Stimulated activated CD4-positive, alpha-beta T cell treated with anti-CD3 and anti-CD28 coated beads, Interleukin-12 subunit alpha, Interleukin-12 subunit beta, amount 100 ng/mL, for 48 hours (primary cell): Measurements from ENCODE around the gene IL17RE.
"Not testable (repeated sequence)": the region's sequence is repeated elsewhere in the genome, so short reads cannot be mapped to it uniquely, and the experiment has no call there.

ENCODE experiments used
- DNase-seq, 3 donors: peaks; one replicate each; pipeline ENCODE4 v3.0.0-alpha.2; 2020; ENCODE audit warnings: low read depth in 2 of 3, low spot score in 1 of 3

IL17RE gene

GRCh38 chr3:9932843-9933560 is 30.4 kb downstream of the IL17RE start:
- DNase-seq = peak; percentile 76 to 86 (median 83)

- peak; percentile 93 to 95 (median 93) for DNase-seq
These were observed 31.1 kb downstream of the IL17RE start, which contains the start of gene CRELD1 for GRCh38 chr3:9933561-9934234. CRELD1 (plus strand) TSS chr3:9933834; CDS start chr3:9934439, 605 bp downstream.

GRCh38 chr3:9934235-9934621 is 31.6 kb downstream of the IL17RE start:
- no peak for DNase-seq

- no peak for DNase-seq
These were observed 32.3 kb downstream of the IL17RE start for GRCh38 chr3:9934993-9935392.

- DNase-seq = no peak
These were observed 33.4 kb downstream of the IL17RE start for GRCh38 chr3:9935966-9936510.

GRCh38 chr3:9937486-9938238 is 35.0 kb downstream of the IL17RE start:
- no peak for DNase-seq

GRCh38 chr3:9938966-9939365 is 36.3 kb downstream of the IL17RE start:
- DNase-seq = no peak

GRCh38 chr3:9939906-9940305 is 37.3 kb downstream of the IL17RE start:
- DNase-seq = not testable (repeated sequence)

- no peak for DNase-seq
These were observed 38.1 kb downstream of the IL17RE start for GRCh38 chr3:9940746-9941145.

GRCh38 chr3:9942164-9942563 is 39.5 kb downstream of the IL17RE start:
- no peak for DNase-seq

- DNase-seq = no peak
These were observed 40.5 kb downstream of the IL17RE start for GRCh38 chr3:9942934-9943690.

- no peak for DNase-seq
These were observed 41.6 kb downstream of the IL17RE start for GRCh38 chr3:9944271-9944670.

GRCh38 chr3:9945358-9945757 is 42.7 kb downstream of the IL17RE start:
- DNase-seq = no peak

GRCh38 chr3:9946112-9947024 is 43.7 kb downstream of the IL17RE start:
- DNase-seq = peak; percentile 58 to 80 (median 61)

- no peak for DNase-seq
These were observed 44.7 kb downstream of the IL17RE start for GRCh38 chr3:9947025-9947995.

- DNase-seq = no peak
These were observed 45.9 kb downstream of the IL17RE start for GRCh38 chr3:9948586-9948985.

- DNase-seq = no peak
These were observed 46.5 kb downstream of the IL17RE start for GRCh38 chr3:9949115-9949514.

GRCh38 chr3:9949626-9950025 is 47.0 kb downstream of the IL17RE start:
- DNase-seq = no peak

GRCh38 chr3:9951126-9951525 is 48.5 kb downstream of the IL17RE start:
- no peak for DNase-seq
